Neural cell (in vitro differentiated cells): ENCODE data around the gene MAPK1IP1L. TPM values are rescaled to one million over a fixed set of nuclear protein-coding genes. Genes with fewer than 3 reads are reported as not detected.

Source experiments
- H2AFZ ChIP-seq: fragments of 200-600, 300-800 bp; sonication (generic), shearing (Covaris generic); 2 replicates; pipeline ENCODE4 v1.6.0; 2014; ENCODE audit warnings: low read depth, mild to moderate bottlenecking, antibody characterized with exemption, low read length, moderate library complexity
- H3F3A ChIP-seq: fragments of 200-600 bp; shearing (Covaris generic); 2 replicates; pipeline ENCODE4 v1.6.1; 2016; ENCODE audit warnings: mild to moderate bottlenecking, moderate library complexity, mixed read lengths, antibody characterized with exemption, low read length; ENCODE audit not compliant: insufficient read depth, poor library complexity, severe bottlenecking
- H3K27ac ChIP-seq: fragments of 200-600, 300-800 bp; sonication (generic), shearing (Covaris generic); 2 replicates; pipeline ENCODE4 v1.5.1; 2014; ENCODE audit warnings: mild to moderate bottlenecking, low read length, moderate library complexity
- H3K27me3 ChIP-seq: fragments of 300-800, 200-600 bp; sonication (generic), shearing (Covaris generic); 2 replicates; pipeline ENCODE4 v1.6.0; 2014; ENCODE audit warnings: mild to moderate bottlenecking, low read depth, low read length, moderate library complexity; ENCODE audit not compliant: insufficient read depth
- H3K36me3 ChIP-seq: fragments of 300-800, 200-600 bp; sonication (generic), shearing (Covaris generic); 2 replicates; pipeline ENCODE4 v1.5.1; 2014; ENCODE audit warnings: mild to moderate bottlenecking, antibody characterized with exemption, low read length, moderate library complexity; ENCODE audit not compliant: insufficient read depth
- H3K4me2 ChIP-seq: fragments of 300-800, 200-600 bp; sonication (generic), shearing (Covaris generic); 2 replicates; pipeline ENCODE4 v1.6.0; 2014; ENCODE audit warnings: mild to moderate bottlenecking, low read length
- H3K4me3 ChIP-seq: fragments of 300-800, 200-600 bp; sonication (generic), shearing (Covaris generic); 2 replicates; pipeline ENCODE4 v1.5.1; 2014; ENCODE audit warnings: mild to moderate bottlenecking, low read length, moderate library complexity
- H3K79me2 ChIP-seq: fragments of 200-600 bp; shearing (Covaris generic); replicated peaks from 2 replicates; pipeline ENCODE4 v1.6.0; 2014; ENCODE audit warnings: mild to moderate bottlenecking, low read length, moderate library complexity; ENCODE audit not compliant: insufficient read depth
- H3K9ac ChIP-seq: fragments of 300-800, 200-600 bp; sonication (generic), shearing (Covaris generic); 2 replicates; pipeline ENCODE4 v1.6.1; 2016; ENCODE audit warnings: mild to moderate bottlenecking, low read length, mixed read lengths
- H3K9me2 ChIP-seq: fragments of 200-600 bp; shearing (Covaris generic); 2 replicates; pipeline ENCODE4 v1.6.1; 2016; ENCODE audit warnings: mild to moderate bottlenecking, low read length, mixed read lengths; ENCODE audit not compliant: insufficient read depth
- H3K9me3 ChIP-seq: fragments of 200-600, 300-800 bp; sonication (generic), shearing (Covaris generic); 2 replicates; pipeline ENCODE4 v1.6.1; 2016; ENCODE audit warnings: mild to moderate bottlenecking, mixed run types, low read length, moderate library complexity, mixed read lengths
- H4K20me1 ChIP-seq: fragments of 200-600 bp; shearing (Covaris generic); 2 replicates; pipeline ENCODE4 v1.6.1; 2016; ENCODE audit warnings: mild to moderate bottlenecking, mixed run types; ENCODE audit not compliant: insufficient read depth
- CTCF ChIP-seq: fragments of 450-650 bp; IDR thresholded peaks from 2 replicates; pipeline ENCODE4 v1.5.1; 2014; ENCODE audit warnings: antibody characterized with exemption, mild to moderate bottlenecking, moderate library complexity; ENCODE audit not compliant: poor library complexity, severe bottlenecking
- EP300 ChIP-seq: fragments of 450-650 bp; conservative IDR thresholded peaks from 2 replicates; pipeline ENCODE4 v1.6.1; 2014; ENCODE audit warnings: antibody characterized with exemption, mild to moderate bottlenecking, moderate library complexity; ENCODE audit not compliant: poor library complexity, severe bottlenecking
- EZH2 ChIP-seq: fragments of 200-600, 300-800 bp; shearing (Covaris generic), sonication (generic); IDR thresholded peaks from 2 replicates; pipeline ENCODE4 v1.6.1; 2014; ENCODE audit warnings: antibody characterized with exemption, low read length, borderline replicate concordance, mild to moderate bottlenecking; ENCODE audit not compliant: insufficient read depth, poor library complexity, severe bottlenecking
- MXI1 ChIP-seq: fragments of 450-650 bp; conservative IDR thresholded peaks from 2 replicates; pipeline ENCODE4 v1.6.1; 2014; ENCODE audit warnings: antibody characterized with exemption, mild to moderate bottlenecking; ENCODE audit not compliant: poor library complexity, severe bottlenecking
- POLR2AphosphoS5 ChIP-seq: IDR thresholded peaks from 2 replicates; pipeline ENCODE4 v1.6.1; 2012
- RAD21 ChIP-seq: fragments of 450-650 bp; conservative IDR thresholded peaks from 2 replicates; pipeline ENCODE4 v1.6.1; 2014; ENCODE audit warnings: antibody characterized with exemption, mild to moderate bottlenecking, moderate library complexity
- REST ChIP-seq: IDR thresholded peaks from 2 replicates; pipeline ENCODE4 v1.6.1; 2012; ENCODE audit warnings: borderline replicate concordance
- SMC3 ChIP-seq: fragments of 450-650 bp; conservative IDR thresholded peaks from 2 replicates; pipeline ENCODE4 v1.6.1; 2014; ENCODE audit warnings: antibody characterized with exemption, mild to moderate bottlenecking, moderate library complexity; ENCODE audit not compliant: poor library complexity
- TAF1 ChIP-seq: IDR thresholded peaks from 2 replicates; pipeline ENCODE4 v1.6.1; 2012; ENCODE audit warnings: low read depth
- polyA plus RNA-seq: library from polyadenylated mRNA; depleted of rRNA; stranded (reverse); fragments of >200 nt; gene quantifications from 2 replicates; pipeline ENCODE4 v1.2.3, GENCODE V29; 2014

Gene MAPK1IP1L
- polyA plus RNA-seq, 1 donor from 2014 or later, result 35.4 TPM

- Histone ChIP-seq H3K9me2 (no peaks in the 10 kb centered on the region), H3K27me3 (no peaks in the 10 kb centered on the region), H3K79me2 (peaks cover 48% of the 10 kb centered on the region), H3K4me3 (peak overlapping the region; percentile 93), H3K9me3 (no peaks in the 10 kb centered on the region), H3K36me3 (peaks cover 7% of the 10 kb centered on the region), H3K4me2 (peak overlapping the region; percentile 82), H3K27ac (peak overlapping the region; percentile 100), H3K9ac (peak overlapping the region; percentile 100), H4K20me1 (no peaks in the 10 kb centered on the region), H2AFZ (peak overlapping the region; percentile 92), H3F3A (peaks cover 11% of the 10 kb centered on the region)
- TF ChIP-seq EP300 (no peak), CTCF (no peak), RAD21 (no peak), EZH2 (no peak), REST (no peak), SMC3 (no peak), TAF1 (no peak)
Measured at GRCh38 chr14:55052269-55052930, 953 bp downstream of the MAPK1IP1L start.

GRCh38 chr14:55053018-55053417, 1.6 kb downstream of the MAPK1IP1L start:
- peak overlapping the region; percentile 100 for H3K27ac ChIP-seq

GRCh38 chr14:55053500-55053899, 2.1 kb downstream of the MAPK1IP1L start:
- H3K4me3 ChIP-seq, result peak overlapping the region; percentile 93
- H2AFZ ChIP-seq, result no peak overlapping the region
- H3K4me2 ChIP-seq, result peak overlapping the region; percentile 82
- H3F3A ChIP-seq, result peaks cover 11% of the 10 kb centered on the region
- H3K27ac ChIP-seq, result peak overlapping the region; percentile 100
- no peaks in the 10 kb centered on the region for H4K20me1 ChIP-seq
- H3K79me2 ChIP-seq, result peaks cover 59% of the 10 kb centered on the region
- H3K9ac ChIP-seq, result peak overlapping the region; percentile 100
- H3K27me3 ChIP-seq, result no peaks in the 10 kb centered on the region
- no peaks in the 10 kb centered on the region for H3K9me3 ChIP-seq
- H3K36me3 ChIP-seq, result peaks cover 7% of the 10 kb centered on the region
- TF ChIP-seq EZH2 (no peak), SMC3 (no peak), TAF1 (no peak), CTCF (no peak), POLR2AphosphoS5 (no peak), REST (no peak), MXI1 (no peak), RAD21 (no peak), EP300 (no peak)
- no peaks in the 10 kb centered on the region for H3K9me2 ChIP-seq

More at GRCh38 chr14:55053018-55053417, 1.6 kb downstream of the MAPK1IP1L start:
- Histone ChIP-seq H3K4me2 (peak overlapping the region; percentile 82), H3K36me3 (peaks cover 7% of the 10 kb centered on the region), H2AFZ (no peak overlapping the region), H3K9me3 (no peaks in the 10 kb centered on the region), H3F3A (peaks cover 11% of the 10 kb centered on the region), H3K27me3 (no peaks in the 10 kb centered on the region), H3K9ac (peak overlapping the region; percentile 100), H3K4me3 (peak overlapping the region; percentile 93), H4K20me1 (no peaks in the 10 kb centered on the region), H3K79me2 (peaks cover 55% of the 10 kb centered on the region), H3K9me2 (no peaks in the 10 kb centered on the region)
- TF ChIP-seq TAF1 (no peak), RAD21 (no peak), MXI1 (no peak)
